ENCODE measurements around the gene KCNQ1. TPM values are rescaled to one million over a fixed set of nuclear protein-coding genes. Genes with fewer than 3 reads are reported as not detected.

KCNQ1 gene
- total and polyA plus RNA-seq, 2 donors (not counting 3 experiments of a cell fraction or from before 2014, with no cell fraction given), result 0.07 to 0.09 TPM

GRCh38 chr11:2655016-2655719 is 210.4 kb downstream of the KCNQ1 start:
- ChIA-PET POLR2A (no interaction called here), CTCF (no interaction called here)
- Histone ChIP-seq H3K4me3 (replicated peaks in 1 of 3; ENCODE audit: insufficient read depth in 1 of 3, low read depth in 1 of 3, low read length in 3 of 3) (no peak overlapping the region), H4K20me1 (replicated peaks; ENCODE audit: control insufficient read depth, extremely low read depth, insufficient read depth, low read length) (no peaks in the 10 kb centered on the region), H3K9me1 (replicated peaks; ENCODE audit: control insufficient read depth, extremely low read depth, insufficient read depth, low read length) (no peaks in the 10 kb centered on the region), H3K27ac (ENCODE audit: insufficient read depth, low read depth, low read length) (no peak overlapping the region), H3K4me1 (ENCODE audit: control insufficient read depth, extremely low read depth, insufficient read depth, low read length) (no peaks in the 10 kb centered on the region), H2AFZ (ENCODE audit: low read depth, low read length) (no peak overlapping the region), H3K4me2 (ENCODE audit: insufficient read depth, low read length) (no peak overlapping the region), H3K36me3 (ENCODE audit: control insufficient read depth in 2 of 2, extremely low read depth in 1 of 2, insufficient read depth in 2 of 2, low read length in 2 of 2) (no peaks in the 10 kb centered on the region), H3K27me3 (ENCODE audit: control insufficient read depth in 2 of 2, insufficient read depth in 2 of 2, low read length in 2 of 2) (no peaks in the 10 kb centered on the region), H3K79me2 (ENCODE audit: control insufficient read depth, insufficient read depth, low read length) (no peaks in the 10 kb centered on the region), H3K9me3 (replicated peaks; ENCODE audit: control insufficient read depth, insufficient read depth, low read length) (no peaks in the 10 kb centered on the region), H3K9ac (replicated peaks; ENCODE audit: extremely low read depth, insufficient read depth, low read length) (no peak overlapping the region)
- no peak for FAIRE-seq
- dilution Hi-C loops (cut with MboI; ENCODE audit: extremely low pct_ligation_motif_present, low sequenced_read_pairs), result no loop called here
- DNase-seq (ENCODE audit: low read depth, low spot score), result no peak
- TF ChIP-seq EZH2 (IDR thresholded peaks at IDR 0.05; ENCODE audit: borderline replicate concordance, low read depth, low read length, severe bottlenecking) (no peak), MYC (IDR thresholded peaks at IDR 0.05; ENCODE audit: low read depth, low read length) (no peak), MAX (IDR thresholded peaks at IDR 0.05; ENCODE audit: insufficient read depth, insufficient read length) (no peak), GATA2 (IDR thresholded peaks at IDR 0.05; ENCODE audit: insufficient read depth, insufficient read length, low read depth, low read length) (no peak), FOS (IDR thresholded peaks at IDR 0.05; ENCODE audit: borderline replicate concordance, insufficient read depth, low read length) (no peak), CTCF (IDR thresholded peaks at IDR 0.05; ENCODE audit: extremely low read depth in 1 of 2, insufficient read depth in 1 of 2, low read depth in 1 of 2, low read length in 2 of 2) (no peak), POLR2A (IDR thresholded peaks at IDR 0.05; ENCODE audit: low read depth, low read length) (no peak)
- intact Hi-C loops (cut with micrococcal nuclease), result no loop called here
- no TSS peak for BruUV-seq (replicated peaks)
